ENCODE measurements around the gene KCNJ14.
A peak's percentile ranks its signal among the peaks of the same experiment; 100 is the strongest.

The KCNJ14 gene

GRCh38 chr19:48455171-48455907 lies at the start of gene KCNJ14:
TSS of gene KCNJ14 (plus strand) at chr19:48455574. CDS start at chr19:48461725, 6,151 bp downstream.
- ATAC-seq, result no peak
- no peak for TF ChIP-seq ESRRG (CRISPR knock-in tag; IDR thresholded peaks at IDR 0.05)
- TF ChIP-seq TCF4 (CRISPR knock-in tag; IDR thresholded peaks at IDR 0.05; ENCODE audit: borderline replicate concordance), result no peak
- TF ChIP-seq CREB5 (CRISPR knock-in tag; IDR thresholded peaks at IDR 0.05; ENCODE audit: low read depth), result no peak
- TF ChIP-seq CSRNP3 (CRISPR knock-in tag; IDR thresholded peaks at IDR 0.05), result no peak
- no peak for TF ChIP-seq RARB (CRISPR knock-in tag; IDR thresholded peaks at IDR 0.05)
- TF ChIP-seq CSDC2 (CRISPR knock-in tag; IDR thresholded peaks at IDR 0.05), result no peak
- TF ChIP-seq ZFP3 (CRISPR knock-in tag; IDR thresholded peaks at IDR 0.05), result no peak
- TF ChIP-seq PATZ1 (CRISPR knock-in tag; IDR thresholded peaks at IDR 0.05; ENCODE audit: borderline replicate concordance), result no peak
- no peak for TF ChIP-seq POU6F1 (CRISPR knock-in tag; IDR thresholded peaks at IDR 0.05; ENCODE audit: borderline replicate concordance, low read depth)
- no peak for TF ChIP-seq ZFP30 (CRISPR knock-in tag; IDR thresholded peaks at IDR 0.05)

- no peak for ATAC-seq
- TF ChIP-seq ISL1 (CRISPR knock-in tag; IDR thresholded peaks at IDR 0.05), result no peak
- TF ChIP-seq PATZ1 (CRISPR knock-in tag; IDR thresholded peaks at IDR 0.05; ENCODE audit: borderline replicate concordance), result no peak
- TF ChIP-seq ZNF70 (CRISPR knock-in tag; IDR thresholded peaks at IDR 0.05), result no peak
- TF ChIP-seq ZNF565 (CRISPR knock-in tag; conservative IDR thresholded peaks at IDR 0.05; ENCODE audit: low read depth), result no peak
- TF ChIP-seq POU6F1 (CRISPR knock-in tag; IDR thresholded peaks at IDR 0.05; ENCODE audit: borderline replicate concordance, low read depth), result no peak
Measured at GRCh38 chr19:48405850-48406249, 49.5 kb upstream of the KCNJ14 start.

- ATAC-seq, result peak; percentile 25
- TF ChIP-seq PATZ1 (CRISPR knock-in tag; IDR thresholded peaks at IDR 0.05; ENCODE audit: borderline replicate concordance) (no peak), SNAI2 (CRISPR knock-in tag; IDR thresholded peaks at IDR 0.05) (no peak), GLIS3 (CRISPR knock-in tag; IDR thresholded peaks at IDR 0.05) (no peak), TOX (CRISPR knock-in tag; IDR thresholded peaks at IDR 0.05; ENCODE audit: borderline replicate concordance) (no peak), PPARA (CRISPR knock-in tag; IDR thresholded peaks at IDR 0.05; ENCODE audit: borderline replicate concordance) (no peak), ARNTL (CRISPR knock-in tag; IDR thresholded peaks at IDR 0.05; ENCODE audit: borderline replicate concordance, low read depth) (no peak), ZNF565 (CRISPR knock-in tag; conservative IDR thresholded peaks at IDR 0.05; ENCODE audit: low read depth) (no peak)
Measured at GRCh38 chr19:48413879-48414587, 41.3 kb upstream of the KCNJ14 start.
